ENCODE results near the gene MDGA2. TPM values are rescaled to one million over a fixed set of nuclear protein-coding genes. Genes with fewer than 3 reads are reported as not detected.

Gene MDGA2
- total and polyA plus RNA-seq, 2 of the 8 experiments (the other 6 are each of a cell fraction or from before 2014, with no cell fraction given), result 0.11 to 0.69 TPM

DNA sequence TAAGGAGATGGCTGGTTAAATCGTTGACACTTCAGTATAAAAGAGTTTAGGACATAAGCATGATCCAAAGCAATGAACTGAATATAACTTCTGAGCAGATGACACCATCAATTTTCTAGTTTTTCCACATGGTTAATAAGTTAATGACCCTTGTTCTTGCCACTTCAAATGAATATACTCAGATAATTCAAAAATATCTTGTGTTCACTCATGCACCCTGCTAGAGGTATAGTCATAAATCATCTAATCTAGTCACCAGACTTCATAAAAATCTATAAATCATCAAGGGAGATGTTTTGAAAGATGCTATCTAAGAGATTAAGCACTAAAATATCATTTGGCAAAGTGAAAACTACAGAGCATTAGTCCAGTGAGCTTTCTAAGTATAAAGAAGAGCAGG, 131.9 kb downstream of the MDGA2 start:
- no peak overlapping the region for H2BK120ac ChIP-seq (replicated peaks; ENCODE audit: low read depth, low read length)
- no peak overlapping the region for H3K18ac ChIP-seq (ENCODE audit: extremely low read depth, low read length)
- H2BK20ac ChIP-seq (ENCODE audit: low read length), result no peak overlapping the region
- no peak overlapping the region for H3K56ac ChIP-seq (replicated peaks; ENCODE audit: insufficient read length, low read depth, low read length)
- H3K4me3 ChIP-seq (ENCODE audit: extremely low read depth in 1 of 4, insufficient read depth in 2 of 4, low read depth in 3 of 4, low read length in 4 of 4), result no peak overlapping the region
- H2BK12ac ChIP-seq (ENCODE audit: low read depth, low read length), result no peak overlapping the region
- no peaks in the 10 kb centered on the region for H3K9me3 ChIP-seq (ENCODE audit: insufficient read depth in 2 of 2, low read depth in 1 of 2, low read length in 1 of 2)
- no peak overlapping the region for H3K27ac ChIP-seq (ENCODE audit: low read depth, low read length)
- H4K91ac ChIP-seq (replicated peaks; ENCODE audit: insufficient read length, low read length), result no peak overlapping the region
- FAIRE-seq (no peak), DNase-seq (ENCODE audit: low read depth in 1 of 2, low spot score in 2 of 2) (no peak)
- peaks cover 0 to 4% (median under 1%) of the 10 kb centered on the region in 4 experiments; a peak in 1 of 7 replicates for H3K4me1 ChIP-seq (replicated peaks in 1 of 4; ENCODE audit: control insufficient read depth in 3 of 4, insufficient read depth in 4 of 4, low read length in 3 of 4)
- H4K5ac ChIP-seq (ENCODE audit: insufficient read length, low read depth, low read length), result no peak overlapping the region
- H2AK5ac ChIP-seq (ENCODE audit: low read depth, low read length), result no peak overlapping the region
- H3K14ac ChIP-seq (ENCODE audit: insufficient read length), result no peak overlapping the region
- ChIA-PET CTCF (ENCODE audit: partially characterized antibody) (no interaction called here), POLR2A (ENCODE audit: partially characterized antibody) (no interaction called here)
- H3K23me2 ChIP-seq (ENCODE audit: low read depth, low read length), result no peaks in the 10 kb centered on the region
- H3K79me2 ChIP-seq (ENCODE audit: control insufficient read depth in 1 of 2, insufficient read depth in 2 of 2, low read length in 2 of 2), result no peaks in the 10 kb centered on the region
- H4K8ac ChIP-seq (ENCODE audit: extremely low read depth, insufficient read depth, low read length), result no peak overlapping the region
- 92% methylated on average over 1 of the region's 1 CpG; no CpG with 5 or more reads in 1 of the 2 experiments for WGBS, 2 experiments (ENCODE audit: extremely low coverage in 1 of 2, insufficient coverage in 1 of 2, insufficient read length in 1 of 2, insufficient replicate concordance in 2 of 2, low coverage in 1 of 2, low lambda C conversion rate in 2 of 2, missing lambda C conversion rate in 1 of 2)
- H3K36me3 ChIP-seq (ENCODE audit: control insufficient read depth in 2 of 4, insufficient read depth in 4 of 4, low read length in 3 of 4), result no peaks in the 10 kb centered on the region
- no peaks in the 10 kb centered on the region for H4K20me1 ChIP-seq (replicated peaks in 1 of 2; ENCODE audit: control insufficient read depth in 1 of 2, insufficient read depth in 2 of 2, low read length in 2 of 2)
- H3K4ac ChIP-seq (replicated peaks; ENCODE audit: insufficient read length, low read depth, low read length), result no peak overlapping the region
- no peaks in the 10 kb centered on the region for H3K27me3 ChIP-seq (replicated peaks in 1 of 4; ENCODE audit: control insufficient read depth in 3 of 4, extremely low read depth in 1 of 4, insufficient read depth in 3 of 4, low read length in 3 of 4)
- no peak overlapping the region for H3K4me2 ChIP-seq (ENCODE audit: insufficient read depth in 1 of 2, low read depth in 2 of 2, low read length in 2 of 2)
- no peak overlapping the region for H3K9ac ChIP-seq (replicated peaks in 1 of 4; ENCODE audit: extremely low read depth in 1 of 4, low read depth in 3 of 4, low read length in 3 of 4)
- no peak overlapping the region for H2BK5ac ChIP-seq (ENCODE audit: low read depth, low read length)
- H3K23ac ChIP-seq (ENCODE audit: insufficient read length), result no peak overlapping the region
- H2AFZ ChIP-seq (ENCODE audit: low read length), result no peak overlapping the region
- no peaks in the 10 kb centered on the region for H3K79me1 ChIP-seq (ENCODE audit: low read depth, low read length)
- no peak overlapping the region for H2BK15ac ChIP-seq (ENCODE audit: low read length)
- TF ChIP-seq RXRA (IDR thresholded peaks at IDR 0.05; ENCODE audit: insufficient read depth, low read depth, low read length), result no peak
- no peak for TF ChIP-seq TEAD4 (IDR thresholded peaks at IDR 0.05; ENCODE audit: low read depth, low read length)
- no peak for TF ChIP-seq CTBP2 (IDR thresholded peaks at IDR 0.05; ENCODE audit: borderline replicate concordance, insufficient read depth, insufficient read length, low read length)
- TF ChIP-seq SP2 (IDR thresholded peaks at IDR 0.05; ENCODE audit: low read length), result no peak
- no peak for TF ChIP-seq JUN (IDR thresholded peaks at IDR 0.05; ENCODE audit: low read depth, low read length)
- TF ChIP-seq CREB1 (IDR thresholded peaks at IDR 0.05), result no peak
- TF ChIP-seq SP1 (IDR thresholded peaks at IDR 0.05; ENCODE audit: low read depth, low read length), result no peak
- TF ChIP-seq, protein P1, sequence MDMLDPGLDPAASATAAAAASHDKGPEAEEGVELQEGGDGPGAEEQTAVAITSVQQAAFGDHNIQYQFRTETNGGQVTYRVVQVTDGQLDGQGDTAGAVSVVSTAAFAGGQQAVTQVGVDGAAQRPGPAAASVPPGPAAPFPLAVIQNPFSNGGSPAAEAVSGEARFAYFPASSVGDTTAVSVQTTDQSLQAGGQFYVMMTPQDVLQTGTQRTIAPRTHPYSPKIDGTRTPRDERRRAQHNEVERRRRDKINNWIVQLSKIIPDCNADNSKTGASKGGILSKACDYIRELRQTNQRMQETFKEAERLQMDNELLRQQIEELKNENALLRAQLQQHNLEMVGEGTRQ (IDR thresholded peaks at IDR 0.05; ENCODE audit: low read length), result no peak
- TF ChIP-seq E2F6 (IDR thresholded peaks at IDR 0.05), result no peak
- TF ChIP-seq RBBP5 (IDR thresholded peaks at IDR 0.05; ENCODE audit: borderline replicate concordance, low read depth, low read length), result no peak
- TF ChIP-seq TAF1 (IDR thresholded peaks at IDR 0.05; ENCODE audit: low read depth, low read length), result no peak

All from H1 (cell line).